HG03575 (cell line): ENCODE results near the gene SLC2A1.

Source experiments
- ATAC-seq: cut with Tn5 transposase; IDR thresholded peaks from one replicate; pipeline ENCODE4 v1.9.1; 2021; ENCODE audit not compliant: unreplicated experiment, insufficient number of reproducible peaks, low FRiP score; ENCODE audit errors: extremely low read depth

Gene SLC2A1

GRCh38 chr1:42946120-42946898, 12.4 kb downstream of the SLC2A1 start:
- no peak for ATAC-seq

- ATAC-seq: no peak
Observed at GRCh38 chr1:42945164-42945563, 13.5 kb downstream of the SLC2A1 start.

DNA sequence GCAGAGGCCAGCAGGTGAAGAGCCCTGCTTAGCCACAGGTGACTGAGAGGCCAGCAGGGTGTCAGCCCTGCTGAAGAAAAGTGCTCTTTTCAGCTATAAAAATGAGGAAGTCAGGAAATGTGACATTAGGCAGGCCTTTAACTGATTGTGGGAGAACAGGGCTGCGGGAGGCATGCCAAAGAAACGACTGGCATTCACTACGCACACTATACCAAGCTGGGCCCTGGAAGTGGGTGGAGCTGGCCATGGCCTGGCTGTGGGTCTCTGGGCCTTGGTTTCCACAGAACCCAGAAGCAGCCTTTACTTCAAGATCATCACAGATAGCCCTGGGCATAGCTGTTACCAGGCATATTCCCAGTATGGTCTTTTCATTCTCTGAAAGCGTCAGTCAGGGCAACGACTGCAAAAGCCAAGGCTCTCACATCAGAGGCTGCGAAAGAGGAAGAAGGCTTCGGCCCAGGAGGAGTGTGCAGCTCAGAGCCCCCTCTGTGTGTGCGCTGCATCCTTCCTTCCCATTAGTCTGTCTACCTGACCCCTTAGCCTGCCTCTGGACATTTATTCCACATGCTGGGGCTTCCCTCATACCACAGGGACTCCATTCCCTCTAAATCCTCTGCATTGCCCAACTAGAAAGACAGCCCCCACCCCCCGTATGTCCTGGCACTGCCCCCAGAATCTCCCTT, 14.3 kb downstream of the SLC2A1 start:
- no peak for ATAC-seq

GRCh38 chr1:42943728-42944127, 14.9 kb downstream of the SLC2A1 start:
- no peak for ATAC-seq

GRCh38 chr1:42943166-42943565, 15.5 kb downstream of the SLC2A1 start:
- no peak for ATAC-seq

DNA sequence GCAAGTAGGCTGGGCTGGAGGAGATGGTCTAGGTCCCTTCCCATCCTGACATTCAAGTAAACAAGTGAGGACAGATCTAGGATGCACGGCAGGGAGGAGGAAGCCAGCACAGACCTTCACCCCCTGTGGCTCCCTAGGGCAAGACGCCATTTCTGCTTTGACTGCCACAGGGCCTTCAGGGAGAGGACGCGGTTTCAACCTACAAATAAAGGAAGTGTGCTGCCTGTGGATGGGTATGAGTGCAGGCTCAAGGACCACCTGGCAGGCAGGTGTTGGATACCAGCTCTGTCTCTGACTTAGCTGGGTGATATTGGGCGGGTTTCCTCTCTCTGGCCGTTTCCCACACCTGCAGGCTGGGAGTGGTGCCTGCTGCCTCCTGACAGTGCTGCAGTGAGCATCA, 16.2 kb downstream of the SLC2A1 start:
- ATAC-seq: no peak

- ATAC-seq: no peak
Observed at GRCh38 chr1:42941640-42942330, 16.9 kb downstream of the SLC2A1 start.

GRCh38 chr1:42940851-42941639, 17.6 kb downstream of the SLC2A1 start:
- no peak for ATAC-seq

DNA sequence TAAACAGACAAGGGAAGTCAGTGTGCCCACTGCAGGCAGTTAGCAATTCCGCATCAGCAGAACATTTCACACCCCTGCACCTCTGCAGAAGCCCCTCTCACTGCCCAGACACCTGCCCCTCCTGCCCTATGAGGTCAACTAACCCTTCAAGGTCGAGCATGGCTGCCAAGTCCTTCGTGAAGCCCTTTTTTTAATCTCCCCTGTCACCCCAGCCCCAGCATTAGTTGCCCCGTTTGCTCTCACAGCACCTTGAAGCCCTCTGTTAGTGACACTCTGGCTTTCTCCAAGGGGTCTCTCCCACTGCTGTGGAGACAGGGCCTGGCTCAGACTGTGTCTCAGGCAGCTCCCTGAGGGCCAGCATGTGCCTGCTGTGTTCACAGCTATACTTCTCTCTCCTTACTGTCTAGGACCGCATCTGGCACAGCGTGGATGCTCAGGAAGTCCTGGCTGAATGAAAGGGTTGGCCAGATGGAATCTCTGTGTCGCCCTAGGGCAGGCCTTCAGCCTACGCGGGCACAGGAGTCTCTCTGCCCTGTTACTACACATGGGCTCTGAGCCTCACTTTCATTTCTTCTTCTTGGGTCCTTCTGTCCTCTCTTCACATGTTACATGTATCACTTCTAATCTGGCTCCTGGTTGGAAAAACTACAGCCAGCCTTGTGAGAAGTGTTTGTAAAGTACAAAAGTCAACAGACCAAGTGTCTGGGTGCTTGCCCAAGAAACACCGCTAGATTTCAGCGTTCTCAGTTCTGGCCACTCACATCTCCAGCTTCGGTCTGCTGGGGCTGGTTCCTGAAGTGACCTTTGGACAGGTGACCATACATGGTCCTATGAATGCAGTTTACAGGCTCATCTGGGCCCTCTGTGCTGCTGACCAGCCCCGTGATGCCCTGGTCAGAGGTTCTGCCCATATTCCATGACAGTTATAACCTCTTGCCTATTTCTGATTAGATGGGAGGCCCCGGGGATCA, 19.7 kb downstream of the SLC2A1 start:
- no peak for ATAC-seq

DNA sequence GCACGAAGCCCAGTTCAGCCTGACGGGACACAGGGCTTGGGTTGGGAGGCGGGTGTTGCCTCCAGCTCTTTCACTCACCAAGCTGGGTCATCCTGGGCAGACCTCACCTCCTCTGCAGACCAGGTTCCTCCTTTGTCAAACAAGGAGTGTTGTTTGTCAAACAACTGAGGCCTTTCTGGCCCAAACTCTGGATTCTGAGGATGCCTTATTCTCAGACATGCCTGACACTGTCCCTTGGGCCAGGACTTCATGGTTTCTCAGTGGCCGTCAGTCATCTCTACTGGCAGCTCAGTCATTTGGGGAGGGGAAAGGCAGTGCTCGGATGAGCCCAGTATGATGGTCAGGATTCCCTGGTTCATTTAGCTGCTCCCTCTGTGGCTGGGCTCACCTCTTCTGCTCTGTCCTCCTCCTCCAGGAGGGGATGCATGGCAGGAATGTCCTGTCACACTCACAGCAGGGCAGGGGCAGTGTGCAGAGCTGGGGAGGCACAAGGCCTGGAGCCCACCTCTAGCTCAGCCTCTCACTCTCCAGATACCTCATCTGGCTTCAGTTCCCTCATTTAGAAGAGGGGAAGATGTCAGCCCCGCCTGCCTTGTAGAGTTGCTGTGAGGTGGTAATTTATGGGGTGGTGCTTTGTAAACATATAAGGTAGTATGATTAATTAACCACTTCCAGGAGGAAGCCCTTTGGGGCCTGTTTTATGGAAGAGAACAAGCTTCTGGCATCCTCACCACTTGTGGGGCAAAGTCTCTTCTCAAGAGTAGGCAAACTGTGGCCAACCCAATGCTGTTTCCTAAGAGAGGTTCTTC, 20.6 kb downstream of the SLC2A1 start:
- ATAC-seq: no peak

DNA sequence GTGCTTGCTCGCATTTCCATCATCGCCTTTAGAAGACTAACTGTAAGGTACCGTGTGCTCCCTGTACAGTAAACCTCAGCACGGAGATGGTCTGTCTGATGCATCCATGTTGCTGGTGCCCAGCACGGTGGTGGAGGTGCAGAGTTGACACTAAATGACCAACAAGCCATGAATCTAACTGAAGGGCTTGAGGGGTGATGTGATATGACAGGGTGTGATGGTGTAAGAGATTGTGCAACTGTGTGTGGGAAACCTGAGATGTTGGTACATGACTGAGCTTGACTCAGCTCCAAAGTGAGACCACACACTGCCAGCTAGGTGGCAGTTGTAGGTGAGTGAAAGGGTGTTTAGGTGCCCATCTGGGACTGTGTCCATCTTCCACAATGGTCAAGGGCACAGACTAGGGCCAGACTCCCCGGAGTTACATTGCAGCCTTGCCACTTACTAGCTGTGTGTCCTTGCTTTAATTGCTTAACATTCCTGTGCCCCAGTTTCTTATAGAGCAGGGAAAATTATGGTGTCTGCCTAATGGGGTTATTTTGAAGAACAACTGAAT, 21.4 kb downstream of the SLC2A1 start:
- no peak for ATAC-seq

- no peak for ATAC-seq
Observed at GRCh38 chr1:42936309-42937078, 22.2 kb downstream of the SLC2A1 start.

DNA sequence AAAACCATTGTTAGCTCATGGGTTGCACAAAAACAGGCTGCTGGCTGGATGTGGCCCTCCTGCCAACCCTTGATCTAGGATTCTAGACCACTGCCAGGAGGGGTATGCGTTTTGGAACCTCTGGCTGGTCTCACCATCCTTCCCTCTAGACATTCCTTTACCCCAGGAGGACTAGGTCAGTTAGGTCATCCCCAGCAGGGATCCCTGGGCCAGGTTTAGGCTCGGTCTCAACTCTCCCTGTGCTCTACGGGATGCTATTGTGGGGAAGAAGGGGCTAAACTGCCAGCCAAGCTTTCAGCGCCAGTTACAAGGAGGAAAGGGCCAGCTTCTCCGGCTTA, 22.7 kb downstream of the SLC2A1 start:
- ATAC-seq: no peak

- no peak for ATAC-seq
Observed at GRCh38 chr1:42935313-42935895, 23.3 kb downstream of the SLC2A1 start.

DNA sequence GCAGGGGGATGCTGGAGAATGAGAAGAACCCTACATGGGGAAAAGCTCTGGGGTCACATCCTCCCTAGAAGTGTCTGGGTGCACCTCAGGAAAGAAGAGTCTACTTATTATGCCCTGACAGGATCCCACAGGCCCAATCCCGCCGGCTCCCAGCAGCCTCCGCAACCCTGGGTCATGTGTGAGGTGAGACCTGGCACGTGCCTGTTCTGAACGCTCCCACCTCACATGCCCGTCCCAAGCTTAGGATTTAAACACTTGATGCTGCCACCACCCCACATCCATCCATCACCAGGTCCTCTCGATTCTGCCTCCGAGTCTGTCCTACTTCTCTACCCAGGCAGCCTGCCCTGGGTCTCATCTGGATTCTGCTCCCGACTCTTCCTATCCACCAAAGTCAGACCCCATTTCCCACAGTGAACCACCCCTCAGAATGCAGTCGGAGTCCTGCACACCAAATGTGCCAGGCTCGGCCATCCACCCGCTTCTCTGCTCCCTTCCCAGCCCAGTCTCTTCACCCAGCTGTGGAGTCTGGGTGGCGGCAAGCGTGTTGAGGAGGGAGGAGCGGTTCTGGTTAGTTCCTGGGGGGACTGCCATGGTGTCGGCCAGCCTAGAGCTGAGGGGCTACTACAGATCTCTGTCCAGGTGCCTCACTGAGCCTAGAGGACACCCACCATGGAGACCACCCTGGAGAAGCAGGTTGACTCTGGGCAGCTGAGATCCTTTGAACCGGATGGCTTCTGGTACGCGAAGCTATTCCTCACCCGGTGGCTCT, 23.9 kb downstream of the SLC2A1 start:
- no peak for ATAC-seq
